NCI-H226 (cell line): Measurements from ENCODE around the gene OR2Y1.
"Not testable (repeated sequence)": the region's sequence is repeated elsewhere in the genome, so short reads cannot be mapped to it uniquely, and the experiment has no call there.

Source experiments
- DNase-seq: peaks from one replicate; pipeline ENCODE4 v3.0.0-alpha.2; 2015

Gene OR2Y1, protein sequence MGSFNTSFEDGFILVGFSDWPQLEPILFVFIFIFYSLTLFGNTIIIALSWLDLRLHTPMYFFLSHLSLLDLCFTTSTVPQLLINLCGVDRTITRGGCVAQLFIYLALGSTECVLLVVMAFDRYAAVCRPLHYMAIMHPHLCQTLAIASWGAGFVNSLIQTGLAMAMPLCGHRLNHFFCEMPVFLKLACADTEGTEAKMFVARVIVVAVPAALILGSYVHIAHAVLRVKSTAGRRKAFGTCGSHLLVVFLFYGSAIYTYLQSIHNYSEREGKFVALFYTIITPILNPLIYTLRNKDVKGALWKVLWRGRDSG

GRCh38 chr5:180739958-180740357, at the start of gene OR2Y1:
Gene OR2Y1 (minus strand): TSS chr5:180740058. CDS start chr5:180740058, 0 bp downstream.
- DNase-seq = no peak

DNA sequence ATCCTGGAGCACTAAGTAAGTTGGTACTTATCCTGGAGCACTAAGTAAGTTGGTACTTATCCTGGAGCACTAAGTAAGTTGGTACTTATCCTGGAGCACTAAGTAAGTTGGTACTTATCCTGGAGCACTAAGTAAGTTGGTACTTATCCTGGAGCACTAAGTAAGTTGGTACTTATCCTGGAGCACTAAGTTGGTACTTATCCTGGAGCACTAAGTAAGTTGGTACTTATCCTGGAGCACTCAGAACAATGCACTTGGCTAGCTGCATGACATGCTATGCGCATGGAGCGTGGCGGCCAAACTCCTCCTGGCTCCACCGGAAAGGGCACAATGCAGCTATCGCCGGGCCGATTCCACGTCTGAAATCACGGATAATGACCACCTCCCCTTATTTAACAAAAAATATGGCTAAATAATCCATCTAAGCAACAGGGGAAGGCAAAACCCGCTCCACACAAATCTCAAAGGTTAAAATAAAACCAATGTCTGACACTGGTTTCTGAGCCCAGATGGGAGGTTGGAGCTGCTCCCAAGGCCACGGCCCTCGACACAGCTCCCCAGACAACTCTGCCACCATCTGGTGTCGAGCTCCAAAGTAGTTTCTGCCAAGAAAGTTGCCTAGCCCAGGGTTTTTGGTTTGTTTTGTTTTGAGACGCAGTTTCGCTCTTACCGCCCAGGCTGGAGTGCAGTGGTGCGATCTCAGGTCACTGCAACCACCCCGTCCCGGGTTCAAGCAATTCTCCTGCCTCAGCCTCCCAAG, 49.0 kb upstream of the OR2Y1 start:
- not testable (repeated sequence) for DNase-seq

GRCh38 chr5:180787711-180788431, 48.0 kb upstream of the OR2Y1 start:
- DNase-seq = no peak

DNA sequence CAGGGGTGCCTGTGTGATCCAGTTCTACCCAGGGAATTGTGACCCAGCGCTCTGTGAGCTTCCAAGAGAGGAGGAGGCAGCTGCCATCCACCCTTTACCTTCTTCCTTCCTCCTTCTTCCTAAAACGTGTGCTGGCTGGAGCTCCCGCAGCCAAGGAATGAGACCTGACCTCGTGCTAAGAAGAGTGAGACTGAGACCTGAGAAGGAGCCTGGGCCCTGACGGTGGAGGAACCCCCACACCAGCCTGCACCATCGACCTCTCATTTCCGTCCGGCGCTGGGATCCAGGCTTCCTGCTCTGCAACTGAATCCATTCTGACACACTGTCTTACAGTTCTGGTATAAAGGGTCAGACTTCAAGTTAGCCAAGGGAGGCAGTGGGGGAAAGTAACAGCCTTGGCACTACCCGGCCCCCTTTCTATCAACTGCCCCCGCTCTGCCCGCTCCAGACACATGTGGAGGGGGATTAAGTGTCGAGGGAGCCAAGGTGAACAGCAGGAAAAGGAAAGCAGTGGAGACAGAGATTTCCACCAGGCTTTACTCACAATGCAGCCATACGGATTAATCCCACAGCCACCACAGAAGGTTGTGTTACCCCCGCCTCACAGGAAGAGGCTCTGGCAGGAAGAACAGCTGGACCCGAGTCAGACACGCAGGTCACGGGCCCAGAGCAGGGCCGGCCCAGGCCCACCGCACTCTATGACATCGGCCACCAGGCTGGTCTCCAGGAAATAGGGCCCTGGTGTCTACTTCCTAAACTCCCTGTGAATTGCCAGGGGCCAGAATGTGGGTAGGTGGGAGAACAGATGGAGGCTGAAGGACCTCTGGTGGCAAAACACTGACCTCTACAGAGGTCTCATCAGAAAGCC, 46.9 kb upstream of the OR2Y1 start:
- DNase-seq = no peak

- DNase-seq = peak; percentile 77
Measured at GRCh38 chr5:180785794-180786221, 46.0 kb upstream of the OR2Y1 start.

GRCh38 chr5:180785121-180785781, 45.4 kb upstream of the OR2Y1 start:
- no peak for DNase-seq

- DNase-seq = peak; percentile 64
Measured at GRCh38 chr5:180784497-180785097, 44.7 kb upstream of the OR2Y1 start.

DNA sequence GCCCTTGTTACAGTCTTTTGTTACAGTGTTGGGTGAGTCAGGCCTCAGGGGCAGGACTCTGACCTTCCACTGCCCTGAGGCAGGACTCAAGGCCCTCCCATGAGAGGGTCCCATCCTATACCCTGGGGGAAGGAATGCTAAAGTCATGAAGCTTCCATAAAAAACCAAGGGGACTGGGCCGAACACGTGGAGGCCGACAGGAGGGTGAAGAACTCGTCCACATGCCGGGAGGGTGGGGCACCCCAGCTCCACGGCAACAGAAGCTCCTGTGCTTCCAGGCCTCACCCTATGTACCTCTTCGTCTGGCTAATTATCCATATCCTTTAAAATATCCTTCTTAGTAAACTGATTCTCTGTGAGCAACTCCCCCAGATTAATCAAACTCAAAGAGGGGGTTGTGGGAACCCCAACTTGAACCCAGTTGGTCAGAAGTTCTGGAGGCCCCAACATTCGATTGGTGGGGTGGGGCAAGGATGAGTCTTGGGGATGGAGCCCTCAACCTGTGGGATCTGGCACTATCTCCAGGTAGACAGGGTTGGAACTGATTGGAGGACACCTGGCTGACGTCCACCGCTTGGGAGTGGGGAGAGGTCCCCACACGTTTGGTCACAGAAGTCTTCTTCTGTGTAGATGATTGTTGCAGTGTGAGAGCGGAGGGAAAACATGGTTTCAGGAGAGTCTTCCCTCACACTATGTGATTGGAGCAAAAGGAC, 43.6 kb upstream of the OR2Y1 start:
- DNase-seq = no peak

DNA sequence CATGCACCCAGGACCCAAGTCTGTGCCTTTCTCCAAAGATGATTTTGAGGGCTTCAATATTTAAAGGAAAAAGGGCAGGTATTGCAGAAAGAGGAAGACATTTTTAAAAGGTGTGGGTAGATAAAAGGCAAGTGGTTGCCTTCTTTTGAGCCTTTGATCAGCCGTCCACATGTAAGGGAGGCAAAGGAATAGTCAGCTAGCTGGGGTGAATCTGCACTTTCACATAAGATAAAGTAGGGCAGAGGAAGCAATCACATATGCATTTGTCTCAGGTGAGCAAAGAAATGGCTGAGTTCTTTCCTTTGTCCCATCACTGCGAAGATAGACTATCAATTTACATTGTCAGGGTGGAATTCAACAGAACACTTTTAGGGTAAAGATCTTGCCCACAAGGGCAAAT, 42.9 kb upstream of the OR2Y1 start:
- no peak for DNase-seq

GRCh38 chr5:180781900-180782326, 42.1 kb upstream of the OR2Y1 start:
- DNase-seq = not testable (repeated sequence)

- DNase-seq = no peak
Measured at GRCh38 chr5:180779985-180780610, 40.2 kb upstream of the OR2Y1 start.

- no peak for DNase-seq
Measured at GRCh38 chr5:180777475-180777874, 37.6 kb upstream of the OR2Y1 start.

DNA sequence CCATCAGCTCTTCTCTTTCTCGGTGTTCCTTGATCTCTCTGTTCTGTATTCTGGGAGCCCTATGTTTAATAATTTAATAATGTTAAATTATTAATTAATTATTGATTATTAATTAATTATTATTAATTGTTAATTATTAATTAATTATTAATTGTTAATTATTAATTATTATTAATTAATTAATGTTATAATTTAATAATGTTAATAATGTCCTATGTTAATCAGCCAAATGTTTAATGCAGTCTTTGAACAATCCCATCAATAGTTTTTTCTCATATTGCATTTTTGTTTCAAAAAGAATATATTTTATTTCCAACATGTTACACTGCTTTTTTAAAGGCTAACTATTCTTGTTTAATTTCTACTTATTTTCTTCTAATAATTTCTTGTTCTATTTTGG, 36.5 kb upstream of the OR2Y1 start:
- DNase-seq = no peak

DNA sequence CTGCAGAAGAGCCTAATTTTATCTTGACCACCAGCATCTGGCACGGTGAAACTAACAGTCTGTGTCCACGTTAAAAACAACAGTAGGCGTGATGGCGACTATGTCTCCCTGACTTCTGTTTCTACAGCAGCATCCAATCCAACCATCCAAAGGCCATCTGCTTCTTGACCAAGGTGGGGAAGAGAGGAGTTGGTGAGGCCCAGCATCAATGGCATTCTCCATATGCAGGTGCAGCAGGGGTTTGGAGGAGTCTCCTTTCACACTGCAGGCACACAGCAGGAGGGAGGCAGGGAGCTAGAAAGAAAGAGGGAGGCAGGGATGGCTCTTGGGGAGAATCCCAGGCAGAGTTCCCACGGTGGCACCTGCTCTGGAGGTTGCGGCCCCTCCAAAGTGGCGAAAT, 35.8 kb upstream of the OR2Y1 start:
- no peak for DNase-seq

GRCh38 chr5:180771839-180772238, 32.0 kb upstream of the OR2Y1 start:
- no peak for DNase-seq

DNA sequence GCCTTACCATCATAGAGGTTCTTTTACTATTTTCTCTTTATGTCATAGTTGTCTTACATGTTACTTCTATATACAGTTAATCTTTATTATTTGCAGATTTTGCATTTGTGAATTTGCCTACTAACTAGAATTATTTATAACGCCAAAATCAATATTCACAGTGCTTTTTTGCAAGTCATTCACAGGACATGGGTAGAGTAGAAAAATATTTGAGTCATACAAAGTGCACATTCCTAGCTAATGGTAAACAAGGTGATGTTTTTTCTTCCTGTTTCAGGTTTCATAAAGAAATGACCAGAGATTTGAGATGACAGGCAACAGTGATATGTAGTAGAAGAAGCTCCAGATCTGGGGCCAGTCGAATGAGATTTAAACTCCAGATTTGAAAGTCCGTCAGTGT, 30.0 kb upstream of the OR2Y1 start:
- no peak for DNase-seq

DNA sequence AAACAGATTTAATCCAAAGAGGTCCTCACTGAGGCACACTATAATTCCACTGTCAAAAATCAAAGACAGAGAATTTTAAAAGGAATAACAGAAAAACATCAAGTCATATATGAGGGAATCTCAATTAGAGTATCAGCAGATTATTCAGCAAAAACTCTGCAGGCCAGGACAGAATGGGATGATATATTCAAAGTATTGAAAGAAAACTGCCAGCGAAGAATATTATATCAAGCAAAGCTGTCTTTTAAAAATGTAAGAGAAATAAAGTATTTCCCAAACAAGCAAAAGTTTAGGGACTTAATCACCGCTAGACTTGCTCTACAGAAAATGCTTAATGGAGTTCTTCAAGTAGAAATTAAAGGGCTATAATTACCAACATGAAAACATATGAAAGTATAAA, 15.7 kb upstream of the OR2Y1 start:
- no peak for DNase-seq

DNA sequence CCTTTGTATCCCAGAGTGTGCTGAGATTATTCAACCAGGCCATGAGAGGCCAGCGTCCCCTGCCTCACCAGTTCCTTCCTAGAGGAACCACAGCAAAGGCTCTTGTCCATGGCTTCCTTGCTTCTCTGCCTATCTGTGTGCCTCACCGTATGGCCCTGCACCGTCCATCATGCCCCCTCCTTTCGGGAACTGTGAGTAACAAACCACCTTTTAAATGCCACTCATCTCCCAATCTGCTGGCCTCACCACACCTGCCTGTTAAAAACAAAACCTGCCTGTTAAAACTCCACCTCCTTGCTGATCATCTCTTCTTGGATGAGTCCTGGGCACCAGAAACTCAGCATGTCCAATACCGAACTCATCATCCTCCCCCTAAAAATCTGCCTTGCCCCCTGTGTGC, 4.4 kb upstream of the OR2Y1 start:
- DNase-seq = no peak

- DNase-seq = no peak
Measured at GRCh38 chr5:180742727-180743126, 2.9 kb upstream of the OR2Y1 start.

- DNase-seq = not testable (repeated sequence)
Measured at GRCh38 chr5:180740953-180741352, 1.1 kb upstream of the OR2Y1 start.
